Measurements from ENCODE around the gene FEV.

FEV gene

DNA sequence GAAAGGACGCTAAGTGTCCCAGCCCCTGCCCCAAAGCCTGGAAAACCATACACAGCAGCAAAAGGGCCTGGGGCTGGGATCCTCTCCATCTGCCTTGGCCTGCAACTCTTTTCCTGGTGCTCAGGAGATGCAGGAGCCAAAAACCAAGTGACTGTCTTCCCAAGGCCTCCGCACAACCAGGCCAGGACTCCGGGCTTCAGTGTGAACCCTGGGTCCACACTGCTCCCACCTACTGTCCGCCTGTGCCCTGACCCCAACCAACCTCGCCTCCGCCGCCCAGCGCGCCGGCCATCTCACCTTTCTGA is 1.1 kb downstream of the FEV start:
- no peaks in the 10 kb centered on the region for H3K36me3 ChIP-seq (ENCODE audit: control insufficient read depth, insufficient read depth, low read length)
- H3K4me1 ChIP-seq (ENCODE audit: control insufficient read depth, insufficient read depth, low read length): peaks cover 29% of the 10 kb centered on the region
- H3K4me3 ChIP-seq (ENCODE audit: low read depth, low read length): peak overlapping the region; percentile 28; the same call in 1 of the 2 replicates
- H3K27ac ChIP-seq (ENCODE audit: low read depth, low read length): no peak overlapping the region
- H3K9me3 ChIP-seq (ENCODE audit: control insufficient read depth, insufficient read depth, low read depth, low read length): no peaks in the 10 kb centered on the region
- H3K27me3 ChIP-seq (ENCODE audit: control insufficient read depth, insufficient read depth, low read length): peaks cover 97% of the 10 kb centered on the region
- H3K9ac ChIP-seq (ENCODE audit: low read length): no peak overlapping the region

GRCh38 chr2:218983263-218983933 is 1.6 kb downstream of the FEV start:
- Histone ChIP-seq H3K4me3 (ENCODE audit: low read depth, low read length) (0 out of 2 replicates have a peak overlapping the region, but pooled peaks have one; percentile 28), H3K4me1 (ENCODE audit: control insufficient read depth, insufficient read depth, low read length) (peaks cover 29% of the 10 kb centered on the region), H3K27me3 (ENCODE audit: control insufficient read depth, insufficient read depth, low read length) (peaks cover 97% of the 10 kb centered on the region), H3K36me3 (ENCODE audit: control insufficient read depth, insufficient read depth, low read length) (no peaks in the 10 kb centered on the region), H3K9ac (ENCODE audit: low read length) (no peak overlapping the region), H3K27ac (ENCODE audit: low read depth, low read length) (no peak overlapping the region), H3K9me3 (ENCODE audit: control insufficient read depth, insufficient read depth, low read depth, low read length) (no peaks in the 10 kb centered on the region)

GRCh38 chr2:218982586-218983262 is 2.3 kb downstream of the FEV start:
- no peak overlapping the region for H3K9ac ChIP-seq (ENCODE audit: low read length)
- H3K9me3 ChIP-seq (ENCODE audit: control insufficient read depth, insufficient read depth, low read depth, low read length): no peaks in the 10 kb centered on the region
- peak overlapping the region; percentile 56; the same call in 1 of the 2 replicates for H3K4me3 ChIP-seq (ENCODE audit: low read depth, low read length)
- no peaks in the 10 kb centered on the region for H3K36me3 ChIP-seq (ENCODE audit: control insufficient read depth, insufficient read depth, low read length)
- peaks cover 97% of the 10 kb centered on the region for H3K27me3 ChIP-seq (ENCODE audit: control insufficient read depth, insufficient read depth, low read length)
- peaks cover 29% of the 10 kb centered on the region for H3K4me1 ChIP-seq (ENCODE audit: control insufficient read depth, insufficient read depth, low read length)
- H3K27ac ChIP-seq (ENCODE audit: low read depth, low read length): no peak overlapping the region

GRCh38 chr2:218981881-218982585 is 3.0 kb downstream of the FEV start:
- H3K36me3 ChIP-seq (ENCODE audit: control insufficient read depth, insufficient read depth, low read length): no peaks in the 10 kb centered on the region
- H3K27me3 ChIP-seq (ENCODE audit: control insufficient read depth, insufficient read depth, low read length): peaks cover 97% of the 10 kb centered on the region
- H3K27ac ChIP-seq (ENCODE audit: low read depth, low read length): no peak overlapping the region
- peaks cover 29% of the 10 kb centered on the region for H3K4me1 ChIP-seq (ENCODE audit: control insufficient read depth, insufficient read depth, low read length)
- H3K4me3 ChIP-seq (ENCODE audit: low read depth, low read length): peak overlapping the region; percentile 56
- no peak overlapping the region for H3K9ac ChIP-seq (ENCODE audit: low read length)
- H3K9me3 ChIP-seq (ENCODE audit: control insufficient read depth, insufficient read depth, low read depth, low read length): no peaks in the 10 kb centered on the region

DNA sequence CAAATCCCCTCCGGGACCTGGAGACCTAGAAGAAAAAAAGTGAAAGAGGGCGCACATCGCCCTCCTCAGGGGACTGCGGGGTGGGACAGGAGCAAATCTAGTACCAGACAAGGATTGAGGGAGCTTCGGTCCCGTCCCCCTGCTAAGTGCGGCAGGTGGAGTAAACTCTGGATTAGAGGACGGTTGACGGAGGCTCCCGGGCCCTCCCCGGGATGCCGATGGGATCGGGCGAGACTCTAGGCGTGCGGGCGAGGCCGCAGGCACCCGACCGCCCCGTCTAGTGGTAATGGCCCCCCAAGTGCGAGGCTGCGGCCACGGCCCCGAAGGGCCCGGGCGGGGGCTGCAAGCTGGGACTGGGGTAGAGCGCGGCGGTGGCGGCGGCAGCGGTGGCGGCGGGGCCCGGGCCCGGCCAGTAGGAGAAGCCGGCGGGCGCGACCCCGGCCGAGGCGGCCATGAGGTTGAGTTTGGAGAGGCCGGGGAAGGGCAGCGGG is 3.5 kb downstream of the FEV start:
- peaks cover 97% of the 10 kb centered on the region for H3K27me3 ChIP-seq (ENCODE audit: control insufficient read depth, insufficient read depth, low read length)
- H3K9me3 ChIP-seq (ENCODE audit: control insufficient read depth, insufficient read depth, low read depth, low read length): no peaks in the 10 kb centered on the region
- H3K4me3 ChIP-seq (ENCODE audit: low read depth, low read length): peak overlapping the region; percentile 56
- H3K9ac ChIP-seq (ENCODE audit: low read length): no peak overlapping the region
- no peak overlapping the region for H3K27ac ChIP-seq (ENCODE audit: low read depth, low read length)
- peaks cover 29% of the 10 kb centered on the region for H3K4me1 ChIP-seq (ENCODE audit: control insufficient read depth, insufficient read depth, low read length)
- H3K36me3 ChIP-seq (ENCODE audit: control insufficient read depth, insufficient read depth, low read length): no peaks in the 10 kb centered on the region

- Histone ChIP-seq H3K4me1 (ENCODE audit: control insufficient read depth, insufficient read depth, low read length) (peaks cover 29% of the 10 kb centered on the region), H3K4me3 (ENCODE audit: low read depth, low read length) (peak overlapping the region; percentile 56), H3K36me3 (ENCODE audit: control insufficient read depth, insufficient read depth, low read length) (no peaks in the 10 kb centered on the region), H3K27ac (ENCODE audit: low read depth, low read length) (no peak overlapping the region), H3K27me3 (ENCODE audit: control insufficient read depth, insufficient read depth, low read length) (peaks cover 97% of the 10 kb centered on the region), H3K9ac (ENCODE audit: low read length) (no peak overlapping the region), H3K9me3 (ENCODE audit: control insufficient read depth, insufficient read depth, low read depth, low read length) (no peaks in the 10 kb centered on the region)
These were observed 4.1 kb downstream of the FEV start for GRCh38 chr2:218980735-218981389.

GRCh38 chr2:218979846-218980734 is 4.9 kb downstream of the FEV start:
- H3K27ac ChIP-seq (ENCODE audit: low read depth, low read length): no peak overlapping the region
- peaks cover 29% of the 10 kb centered on the region for H3K4me1 ChIP-seq (ENCODE audit: control insufficient read depth, insufficient read depth, low read length)
- H3K27me3 ChIP-seq (ENCODE audit: control insufficient read depth, insufficient read depth, low read length): peaks cover 98% of the 10 kb centered on the region
- H3K36me3 ChIP-seq (ENCODE audit: control insufficient read depth, insufficient read depth, low read length): no peaks in the 10 kb centered on the region
- peak overlapping the region; percentile 52 for H3K4me3 ChIP-seq (ENCODE audit: low read depth, low read length)
- H3K9ac ChIP-seq (ENCODE audit: low read length): no peak overlapping the region
- H3K9me3 ChIP-seq (ENCODE audit: control insufficient read depth, insufficient read depth, low read depth, low read length): no peaks in the 10 kb centered on the region

- Histone ChIP-seq H3K27ac (ENCODE audit: low read depth, low read length) (no peak overlapping the region), H3K9me3 (ENCODE audit: control insufficient read depth, insufficient read depth, low read depth, low read length) (no peaks in the 10 kb centered on the region), H3K36me3 (ENCODE audit: control insufficient read depth, insufficient read depth, low read length) (no peaks in the 10 kb centered on the region)
These were observed 9.8 kb downstream of the FEV start for GRCh38 chr2:218975060-218975777.

DNA sequence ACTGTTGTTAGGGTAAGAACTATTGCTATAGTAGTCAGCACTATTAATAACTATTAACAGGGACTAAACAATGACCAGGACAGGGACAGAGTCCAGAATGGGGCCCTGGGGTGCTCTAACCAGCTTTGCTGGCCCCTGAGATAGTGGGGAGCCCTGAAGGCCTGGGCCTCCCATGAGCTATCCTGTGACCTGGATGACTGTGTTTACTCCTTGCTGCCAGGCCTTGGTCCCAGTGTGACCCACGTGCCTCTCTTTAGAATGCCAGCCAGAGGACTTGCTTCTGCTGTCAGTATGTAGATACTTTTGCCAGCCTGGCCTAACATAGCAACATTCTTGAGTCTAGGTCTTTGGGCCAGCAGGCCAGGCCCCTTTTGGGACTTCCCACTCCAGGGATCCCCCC is 14.1 kb downstream of the FEV start:
- Histone ChIP-seq H3K4me3 (ENCODE audit: low read depth, low read length) (no peak overlapping the region), H3K9ac (ENCODE audit: low read length) (no peak overlapping the region), H3K36me3 (ENCODE audit: control insufficient read depth, insufficient read depth, low read length) (no peaks in the 10 kb centered on the region), H3K4me1 (ENCODE audit: control insufficient read depth, insufficient read depth, low read length) (no peaks in the 10 kb centered on the region), H3K27me3 (ENCODE audit: control insufficient read depth, insufficient read depth, low read length) (peaks cover 74% of the 10 kb centered on the region), H3K27ac (ENCODE audit: low read depth, low read length) (no peak overlapping the region), H3K9me3 (ENCODE audit: control insufficient read depth, insufficient read depth, low read depth, low read length) (no peaks in the 10 kb centered on the region)

More at GRCh38 chr2:218975060-218975777, 9.8 kb downstream of the FEV start:
- Histone ChIP-seq H3K4me3 (ENCODE audit: low read depth, low read length) (no peak overlapping the region), H3K9ac (ENCODE audit: low read length) (no peak overlapping the region), H3K4me1 (ENCODE audit: control insufficient read depth, insufficient read depth, low read length) (peaks cover 4% of the 10 kb centered on the region; the same call in 1 of the 2 replicates), H3K27me3 (ENCODE audit: control insufficient read depth, insufficient read depth, low read length) (peaks cover 89% of the 10 kb centered on the region)
